CD4-positive, CD25-positive, alpha-beta regulatory T cell (primary cell): ENCODE measurements around the gene FHAD1. TPM values are rescaled to one million over a fixed set of nuclear protein-coding genes. Genes with fewer than 3 reads are reported as not detected.

Source experiments
- ATAC-seq, 2 donors: fragments of 150-1000 bp; cut with Tn5 transposase; one replicate each; pipeline ENCODE4 v1.10.0; 2021; ENCODE audit warnings: low read depth in 2 of 2, moderate number of reproducible peaks in 2 of 2, moderate library complexity in 1 of 2
- DNase-seq, 3 donors: peaks; one replicate each; pipeline versions ENCODE4 v3.0.0 to v3.0.0-alpha.2; 2012 to 2022; ENCODE audit warnings: mixed read lengths in 1 of 3
- H3K27ac ChIP-seq: one replicate; pipeline ENCODE4 v1.7.0; 2013; ENCODE audit warnings: mild to moderate bottlenecking, low read length; ENCODE audit not compliant: insufficient read depth, poor library complexity, severe bottlenecking
- H3K27me3 ChIP-seq: one replicate; pipeline ENCODE4 v1.7.0; 2013; ENCODE audit warnings: low read length; ENCODE audit not compliant: control insufficient read depth, insufficient read depth
- H3K36me3 ChIP-seq: one replicate; pipeline ENCODE4 v1.7.0; 2013; ENCODE audit warnings: mild to moderate bottlenecking, low read length, moderate library complexity; ENCODE audit not compliant: control insufficient read depth, insufficient read depth
- H3K4me1 ChIP-seq: 2 replicates; pipeline ENCODE4 v1.7.0; 2013; ENCODE audit warnings: mild to moderate bottlenecking, low read length; ENCODE audit not compliant: insufficient read depth, control insufficient read depth, poor library complexity, severe bottlenecking
- H3K4me3 ChIP-seq: one replicate; pipeline ENCODE4 v1.7.0; 2013; ENCODE audit warnings: low read depth, mild to moderate bottlenecking, low read length, moderate library complexity
- H3K9me3 ChIP-seq, 2 experiments: 1 replicate in 1 of 2; 2 replicates in 1 of 2; pipeline ENCODE4 v1.7.0; 2013; ENCODE audit warnings: low read length in 2 of 2, mild to moderate bottlenecking in 1 of 2, moderate library complexity in 1 of 2; ENCODE audit not compliant: control insufficient read depth in 2 of 2
- H3K27ac Mint-ChIP-seq, 3 donors: one replicate each; pipeline ENCODE4 v1.8.0; 2020 to 2022; ENCODE audit warnings: mild to moderate bottlenecking in 3 of 3, mixed read lengths in 3 of 3, moderate library complexity in 2 of 3
- H3K27me3 Mint-ChIP-seq: one replicate; pipeline ENCODE4 v1.8.0; 2022; ENCODE audit warnings: mild to moderate bottlenecking, mixed read lengths
- H3K36me3 Mint-ChIP-seq: one replicate; pipeline ENCODE4 v1.8.0; 2020; ENCODE audit warnings: mixed read lengths
- H3K4me1 Mint-ChIP-seq, 4 donors: one replicate each; pipeline ENCODE4 v1.8.0; 2020 to 2022; ENCODE audit warnings: mixed read lengths in 4 of 4, mild to moderate bottlenecking in 1 of 4
- H3K4me3 Mint-ChIP-seq, 4 donors: one replicate each; pipeline ENCODE4 v1.8.0; 2020 to 2022; ENCODE audit warnings: mild to moderate bottlenecking in 4 of 4, mixed read lengths in 4 of 4, moderate library complexity in 3 of 4
- H3K9me3 Mint-ChIP-seq, 7 donors: one replicate each; pipeline ENCODE4 v1.8.0; 2020 to 2022; ENCODE audit warnings: mixed read lengths in 7 of 7, mild to moderate bottlenecking in 3 of 7, moderate library complexity in 2 of 7
- polyA plus RNA-seq, 4 donors: library from polyadenylated mRNA; unstranded; fragments of 300-500 nt; fragmentation: Illumina TruSeq; gene quantifications; one replicate each; pipeline ENCODE4 v1.2.3, GENCODE V29; 2021
- total RNA-seq: library from RNA; stranded (reverse); gene quantifications from one replicate; pipeline ENCODE4 v1.2.3, GENCODE V29; 2022

Gene FHAD1
- total and polyA plus RNA-seq, 5 donors from 2014 or later, result not detected

DNA sequence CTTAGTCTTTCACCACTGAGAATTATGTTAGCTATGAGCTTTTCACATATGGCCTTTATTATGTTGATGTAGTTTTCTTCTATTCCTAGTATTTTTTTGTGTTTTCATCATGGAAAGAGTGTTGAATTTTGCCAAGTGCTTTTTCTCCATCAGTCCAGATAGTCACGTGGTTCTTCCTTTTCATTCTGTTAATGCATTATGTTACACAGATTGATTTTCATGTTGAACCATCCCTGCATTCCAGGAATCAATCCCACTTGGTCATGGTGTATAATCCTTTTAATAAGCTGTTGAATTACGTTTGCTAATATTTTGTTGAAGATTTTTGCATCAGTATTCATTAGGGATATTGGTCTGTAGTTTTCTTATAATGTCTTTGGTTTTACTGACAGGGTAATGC lies 17.7 kb downstream of the FHAD1 start:
- no peaks in the 10 kb centered on the region for H3K36me3 Mint-ChIP-seq
- no peaks in the 10 kb centered on the region for H3K36me3 ChIP-seq
- peaks cover 13% of the 10 kb centered on the region for H3K27me3 ChIP-seq
- H3K4me1 ChIP-seq, result no peaks in the 10 kb centered on the region
- H3K4me1 Mint-ChIP-seq, result peaks cover 0 to 15% (median 4%) of the 10 kb centered on the region in 4 donors
- H3K27ac ChIP-seq, result no peak overlapping the region
- peaks cover 0 to 9% of the 10 kb centered on the region in 2 experiments for H3K9me3 ChIP-seq
- DNase-seq (no peak), ATAC-seq (no peak)
- H3K4me3 Mint-ChIP-seq, result no peak overlapping the region
- H3K4me3 ChIP-seq, result no peak overlapping the region
- peaks cover 53% of the 10 kb centered on the region for H3K27me3 Mint-ChIP-seq
- H3K9me3 Mint-ChIP-seq, result peaks cover 0 to 13% (median 5%) of the 10 kb centered on the region in 7 donors
- H3K27ac Mint-ChIP-seq, result no peak overlapping the region

DNA sequence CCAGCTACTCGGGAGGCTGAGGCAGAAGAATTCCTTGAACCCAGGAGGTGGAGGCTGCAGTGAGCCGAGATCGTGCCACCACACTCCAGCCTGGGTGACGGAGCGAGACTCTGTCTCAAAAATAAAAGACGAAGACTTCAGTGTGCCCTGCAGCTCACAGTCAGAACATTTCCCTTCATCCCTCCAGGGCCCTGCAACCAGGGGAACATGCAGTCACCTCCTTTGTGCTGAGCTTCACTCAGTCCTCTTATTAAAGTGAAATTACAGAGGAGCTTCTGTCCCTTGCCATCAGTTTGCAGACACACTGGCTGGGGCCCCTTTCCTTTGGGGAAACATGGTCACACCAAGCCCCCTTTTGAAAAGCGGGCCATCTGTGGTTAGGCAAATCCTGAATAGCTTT lies 24.2 kb downstream of the FHAD1 start:
- Mint-ChIP-seq H3K4me3 (no peak overlapping the region), H3K36me3 (no peaks in the 10 kb centered on the region), H3K27ac (no peak overlapping the region), H3K9me3 (peaks cover 0 to 6% (median 3%) of the 10 kb centered on the region in 7 donors), H3K27me3 (peaks cover 38% of the 10 kb centered on the region), H3K4me1 (no peaks in the 10 kb centered on the region)
- Histone ChIP-seq H3K27ac (no peak overlapping the region), H3K4me3 (no peak overlapping the region), H3K36me3 (no peaks in the 10 kb centered on the region), H3K27me3 (peaks cover 8% of the 10 kb centered on the region), H3K4me1 (no peaks in the 10 kb centered on the region), H3K9me3 (no peaks in the 10 kb centered on the region)
- ATAC-seq (no peak), DNase-seq (no peak)

DNA sequence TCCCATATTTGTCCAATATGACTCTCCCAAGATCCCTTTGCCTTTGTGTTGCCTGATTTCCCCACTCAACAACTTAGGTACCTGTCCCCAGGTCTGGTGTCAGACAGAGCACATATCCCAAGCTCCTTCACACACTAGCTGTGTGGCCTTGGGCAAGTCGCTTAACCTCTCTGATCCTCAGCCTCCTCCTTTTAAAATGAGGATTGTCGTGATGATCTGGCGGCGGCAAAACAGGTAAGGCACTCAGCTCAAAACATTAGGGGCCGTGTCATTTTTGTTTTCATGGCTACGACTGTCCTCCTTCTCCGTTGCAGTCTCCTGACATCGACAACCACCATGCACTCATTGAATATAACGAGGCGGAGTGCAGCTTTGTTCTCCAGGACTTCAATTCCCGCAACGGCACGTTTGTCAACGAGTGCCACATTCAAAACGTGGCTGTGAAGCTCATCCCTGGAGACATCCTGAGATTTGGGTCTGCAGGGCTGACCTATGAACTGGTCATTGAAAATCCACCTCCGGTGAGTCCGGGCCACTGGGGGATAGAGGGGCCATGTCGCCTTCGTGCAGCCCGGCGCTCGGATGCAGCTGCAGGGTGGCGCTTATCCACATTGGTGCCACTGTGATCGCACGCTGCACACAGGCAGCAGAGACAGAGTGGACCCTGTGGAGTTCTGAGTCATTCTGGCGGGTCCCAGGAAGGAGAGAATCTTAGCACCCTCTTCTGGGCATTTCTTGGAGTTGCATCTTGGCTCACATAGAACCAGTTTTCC lies 25.2 kb downstream of the FHAD1 start:
- Histone ChIP-seq H3K4me1 (no peaks in the 10 kb centered on the region), H3K4me3 (no peak overlapping the region), H3K27ac (no peak overlapping the region), H3K36me3 (no peaks in the 10 kb centered on the region), H3K9me3 (no peaks in the 10 kb centered on the region), H3K27me3 (peaks cover 8% of the 10 kb centered on the region)
- H3K27ac Mint-ChIP-seq, result no peak overlapping the region
- DNase-seq (peak in 1 of 3 donors; percentile 16), ATAC-seq (peak in 1 of 2 donors; percentile 28)
- no peak overlapping the region for H3K4me3 Mint-ChIP-seq
- H3K4me1 Mint-ChIP-seq, result no peaks in the 10 kb centered on the region
- H3K9me3 Mint-ChIP-seq, result peaks cover 0 to 3% (median 0%) of the 10 kb centered on the region in 7 donors
- no peaks in the 10 kb centered on the region for H3K36me3 Mint-ChIP-seq
- peaks cover 33% of the 10 kb centered on the region for H3K27me3 Mint-ChIP-seq

DNA sequence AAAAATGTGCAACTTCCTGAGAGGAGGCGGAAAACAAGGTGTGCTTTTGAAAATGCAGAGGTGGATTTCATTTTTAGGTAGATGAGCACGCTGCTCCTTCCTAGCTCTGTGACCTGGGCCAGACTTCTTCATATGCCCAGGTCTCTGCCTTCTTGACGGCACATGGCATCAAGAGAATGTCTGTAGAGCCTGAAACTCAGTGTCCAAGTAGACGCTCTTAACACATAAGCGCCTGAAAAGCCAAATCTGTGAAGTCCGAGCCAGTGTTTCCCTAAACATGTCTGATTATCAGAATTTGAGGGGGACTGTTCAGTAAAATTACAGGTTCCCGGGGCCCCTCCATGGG lies 25.7 kb downstream of the FHAD1 start:
- Mint-ChIP-seq H3K27ac (no peak overlapping the region), H3K36me3 (no peaks in the 10 kb centered on the region), H3K9me3 (peaks cover 0 to 3% (median 0%) of the 10 kb centered on the region in 7 donors), H3K4me1 (no peaks in the 10 kb centered on the region), H3K4me3 (no peak overlapping the region), H3K27me3 (peaks cover 36% of the 10 kb centered on the region)
- Histone ChIP-seq H3K4me3 (no peak overlapping the region), H3K9me3 (no peaks in the 10 kb centered on the region), H3K27ac (no peak overlapping the region), H3K36me3 (no peaks in the 10 kb centered on the region), H3K4me1 (no peaks in the 10 kb centered on the region), H3K27me3 (peaks cover 8% of the 10 kb centered on the region)
- DNase-seq, result no peak
- no peak for ATAC-seq

DNA sequence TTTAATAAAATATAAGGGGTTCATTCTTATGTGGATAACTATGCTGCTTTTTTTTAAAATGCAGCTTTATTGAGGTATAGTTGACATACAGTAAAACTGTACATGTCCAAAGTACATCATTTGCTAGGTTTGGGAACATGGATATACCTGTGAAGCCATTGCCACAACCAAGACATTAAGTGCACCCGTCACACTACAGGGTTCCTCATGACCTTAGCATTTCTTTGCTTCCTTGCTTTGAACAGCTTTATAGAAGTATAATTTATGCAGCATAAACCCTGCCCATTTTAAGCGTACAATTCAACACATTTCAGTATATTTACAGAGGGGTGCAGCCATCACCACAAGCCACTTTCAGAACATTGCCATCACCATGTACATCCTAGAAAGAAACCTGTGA lies 26.3 kb downstream of the FHAD1 start:
- H3K4me1 ChIP-seq, result no peaks in the 10 kb centered on the region
- peaks cover 8% of the 10 kb centered on the region for H3K27me3 ChIP-seq
- H3K9me3 ChIP-seq, result no peaks in the 10 kb centered on the region
- peaks cover 0 to 3% (median 0%) of the 10 kb centered on the region in 7 donors for H3K9me3 Mint-ChIP-seq
- H3K36me3 ChIP-seq, result no peaks in the 10 kb centered on the region
- DNase-seq (no peak), ATAC-seq (no peak)
- H3K4me3 Mint-ChIP-seq, result no peak overlapping the region
- H3K36me3 Mint-ChIP-seq, result no peaks in the 10 kb centered on the region
- H3K27me3 Mint-ChIP-seq, result peaks cover 42% of the 10 kb centered on the region
- no peaks in the 10 kb centered on the region for H3K4me1 Mint-ChIP-seq
- H3K27ac ChIP-seq, result no peak overlapping the region
- no peak overlapping the region for H3K27ac Mint-ChIP-seq
- no peak overlapping the region for H3K4me3 ChIP-seq

DNA sequence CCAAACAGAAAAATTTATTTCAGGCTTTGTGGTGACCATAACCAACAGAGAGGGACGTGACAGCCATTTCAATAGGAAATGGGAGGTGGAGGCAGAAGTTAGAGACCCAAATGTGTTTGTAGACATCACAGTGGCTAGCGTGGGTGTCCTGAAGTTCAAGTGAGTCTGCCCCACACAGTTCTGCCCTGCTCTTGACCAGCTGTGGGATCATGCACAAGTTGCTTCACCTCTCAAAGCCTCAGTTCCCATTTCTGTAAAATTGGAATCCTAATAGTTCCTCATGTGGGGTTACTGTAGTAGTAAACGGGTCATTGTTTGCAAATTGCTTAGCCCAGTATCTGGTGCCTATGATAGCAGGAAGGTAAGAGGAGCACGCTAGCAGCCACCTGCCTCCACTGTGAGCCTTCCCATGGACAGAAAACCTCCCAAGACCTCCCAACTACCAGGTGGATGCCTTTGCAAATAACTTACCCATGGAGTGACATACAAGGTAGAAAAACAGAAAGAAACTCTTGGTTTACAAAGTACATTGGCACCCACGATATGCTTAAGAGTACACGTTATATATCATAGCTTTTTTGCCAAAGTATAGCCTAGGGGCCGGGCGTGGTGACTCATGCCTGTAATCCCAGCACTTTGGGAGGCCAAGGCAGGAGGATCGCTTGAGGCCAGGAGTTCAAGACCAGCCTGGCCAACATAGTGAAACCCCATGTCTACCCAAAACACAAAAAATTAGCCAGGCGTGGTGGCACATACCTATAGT lies 29.1 kb downstream of the FHAD1 start:
- Mint-ChIP-seq H3K9me3 (no peaks in the 10 kb centered on the region), H3K4me1 (no peaks in the 10 kb centered on the region), H3K27ac (no peak overlapping the region), H3K4me3 (no peak overlapping the region), H3K36me3 (no peaks in the 10 kb centered on the region), H3K27me3 (peaks cover 35% of the 10 kb centered on the region)
- H3K9me3 ChIP-seq, result no peaks in the 10 kb centered on the region
- H3K36me3 ChIP-seq, result no peaks in the 10 kb centered on the region
- H3K4me3 ChIP-seq, result no peak overlapping the region
- H3K27me3 ChIP-seq, result peaks cover 8% of the 10 kb centered on the region
- H3K4me1 ChIP-seq, result no peaks in the 10 kb centered on the region
- H3K27ac ChIP-seq, result no peak overlapping the region
- DNase-seq, result no peak
- ATAC-seq, result no peak

DNA sequence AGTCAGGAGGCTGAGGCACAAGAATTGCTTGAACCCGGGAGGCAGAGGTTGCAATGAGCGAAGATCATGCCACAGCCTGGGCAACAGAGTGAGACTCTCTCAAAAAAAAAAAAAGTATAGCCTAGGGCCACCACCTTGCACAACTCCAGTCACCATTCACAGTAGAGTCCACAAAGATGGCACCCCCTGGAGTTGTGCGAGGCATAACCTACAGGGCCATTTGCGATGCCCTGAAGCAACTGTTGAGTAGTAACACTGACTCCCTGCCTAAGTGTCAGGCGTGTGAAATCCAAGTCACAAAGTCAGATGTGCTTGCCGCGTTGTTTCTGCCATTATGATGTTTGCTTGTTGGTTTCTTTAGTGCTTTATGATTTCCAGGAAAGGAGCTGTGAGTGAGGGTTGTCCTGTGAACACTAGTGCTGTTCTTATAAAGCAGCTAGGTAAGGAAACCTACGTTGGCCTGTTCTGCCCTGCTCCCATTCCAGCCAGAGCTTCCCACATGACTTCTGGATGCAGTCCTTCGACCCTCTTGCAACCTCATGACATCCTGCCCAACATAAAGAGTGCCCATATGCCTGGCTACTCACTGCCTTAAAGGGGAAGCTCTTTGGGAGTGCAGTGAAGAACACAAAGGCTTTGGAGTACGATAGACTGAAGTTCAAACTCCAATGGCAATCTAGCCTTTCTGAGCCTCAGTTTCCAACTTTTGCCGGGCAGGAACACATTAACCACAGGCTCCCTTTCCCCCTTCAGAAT lies 29.8 kb downstream of the FHAD1 start:
- Mint-ChIP-seq H3K36me3 (no peaks in the 10 kb centered on the region), H3K9me3 (no peaks in the 10 kb centered on the region), H3K27me3 (peaks cover 38% of the 10 kb centered on the region), H3K4me1 (no peaks in the 10 kb centered on the region), H3K4me3 (no peak overlapping the region), H3K27ac (no peak overlapping the region)
- DNase-seq (no peak), ATAC-seq (no peak)
- no peak overlapping the region for H3K4me3 ChIP-seq
- no peaks in the 10 kb centered on the region for H3K9me3 ChIP-seq
- H3K27ac ChIP-seq, result no peak overlapping the region
- H3K36me3 ChIP-seq, result no peaks in the 10 kb centered on the region
- peaks cover 8% of the 10 kb centered on the region for H3K27me3 ChIP-seq
- H3K4me1 ChIP-seq, result no peaks in the 10 kb centered on the region
